ENCODE measurements around the gene TMEM140. TPM values are rescaled to one million over a fixed set of nuclear protein-coding genes. Genes with fewer than 3 reads are reported as not detected.

Gene TMEM140
- total and polyA plus RNA-seq, 9 of the 15 experiments (the other 6 are each of a cell fraction or from before 2014, with no cell fraction given) = 0.03 to 0.82 (median 0.23) TPM

DNA sequence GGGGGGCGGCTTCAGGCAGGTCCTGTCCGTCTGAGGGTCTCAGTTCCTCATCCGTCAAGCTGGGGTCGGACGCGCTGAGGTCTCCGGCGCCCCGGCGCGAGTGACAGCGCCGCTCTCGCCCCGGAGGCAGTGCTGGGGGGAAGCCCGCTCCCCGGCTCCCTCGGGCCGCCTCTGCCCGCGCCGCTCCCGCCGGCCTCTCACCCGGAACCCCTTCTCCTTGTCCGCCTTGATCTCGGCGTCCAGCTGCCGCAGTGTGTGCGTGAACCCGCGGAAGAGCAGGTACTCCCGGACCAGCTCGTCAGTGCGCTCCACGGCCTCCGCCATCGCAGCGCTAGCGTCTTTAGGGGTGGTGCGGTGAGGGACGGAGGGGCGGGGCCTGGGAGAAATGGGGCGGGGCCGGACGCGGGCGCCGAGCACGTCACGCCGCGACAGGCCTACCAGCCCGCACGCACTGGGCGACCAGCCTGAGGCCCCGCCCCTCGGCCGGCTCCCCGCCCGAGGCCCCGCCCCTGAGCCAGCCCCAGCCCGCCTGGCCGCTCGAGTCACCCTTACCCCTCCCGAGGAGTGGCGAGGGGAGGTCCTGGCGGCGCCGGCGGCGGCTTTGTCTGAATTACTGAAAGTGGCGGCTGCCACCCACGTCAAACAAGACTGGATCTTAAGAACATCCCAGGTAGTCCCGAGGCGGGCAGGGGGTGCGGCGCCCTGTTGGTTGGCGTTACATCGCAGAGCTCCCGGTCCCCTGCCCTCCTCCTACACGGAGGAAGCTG is 63.5 kb downstream of the TMEM140 start, which contains the start of gene WDR91 (continued):
- TF ChIP-seq HMG20A (CRISPR knock-in tag; conservative IDR thresholded peaks at IDR 0.05) = no peak
- TF ChIP-seq PKNOX1 (IDR thresholded peaks at IDR 0.05) = peak; percentile 60
- no peak for TF ChIP-seq IFI16 (CRISPR knock-in tag; IDR thresholded peaks at IDR 0.05)
- no peak for TF ChIP-seq HMGXB4 (CRISPR knock-in tag; IDR thresholded peaks at IDR 0.05)
- TF ChIP-seq, protein P1, sequence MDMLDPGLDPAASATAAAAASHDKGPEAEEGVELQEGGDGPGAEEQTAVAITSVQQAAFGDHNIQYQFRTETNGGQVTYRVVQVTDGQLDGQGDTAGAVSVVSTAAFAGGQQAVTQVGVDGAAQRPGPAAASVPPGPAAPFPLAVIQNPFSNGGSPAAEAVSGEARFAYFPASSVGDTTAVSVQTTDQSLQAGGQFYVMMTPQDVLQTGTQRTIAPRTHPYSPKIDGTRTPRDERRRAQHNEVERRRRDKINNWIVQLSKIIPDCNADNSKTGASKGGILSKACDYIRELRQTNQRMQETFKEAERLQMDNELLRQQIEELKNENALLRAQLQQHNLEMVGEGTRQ (CRISPR knock-in tag; IDR thresholded peaks at IDR 0.05) = no peak
- no peak for TF ChIP-seq ZNF79 (CRISPR knock-in tag; IDR thresholded peaks at IDR 0.05; ENCODE audit: low read depth)
- TF ChIP-seq ETS1 (conservative IDR thresholded peaks at IDR 0.05; ENCODE audit: control insufficient read depth, low read depth, low read length) = no peak
- TF ChIP-seq NCOA6 (IDR thresholded peaks at IDR 0.05) = no peak
- no peak for TF ChIP-seq KLF16 (IDR thresholded peaks at IDR 0.05)
- TF ChIP-seq KAT7 (CRISPR knock-in tag; IDR thresholded peaks at IDR 0.05; ENCODE audit: borderline replicate concordance) = peak; percentile 71; the same call in 1 of the 2 replicates
- TF ChIP-seq, protein P2, sequence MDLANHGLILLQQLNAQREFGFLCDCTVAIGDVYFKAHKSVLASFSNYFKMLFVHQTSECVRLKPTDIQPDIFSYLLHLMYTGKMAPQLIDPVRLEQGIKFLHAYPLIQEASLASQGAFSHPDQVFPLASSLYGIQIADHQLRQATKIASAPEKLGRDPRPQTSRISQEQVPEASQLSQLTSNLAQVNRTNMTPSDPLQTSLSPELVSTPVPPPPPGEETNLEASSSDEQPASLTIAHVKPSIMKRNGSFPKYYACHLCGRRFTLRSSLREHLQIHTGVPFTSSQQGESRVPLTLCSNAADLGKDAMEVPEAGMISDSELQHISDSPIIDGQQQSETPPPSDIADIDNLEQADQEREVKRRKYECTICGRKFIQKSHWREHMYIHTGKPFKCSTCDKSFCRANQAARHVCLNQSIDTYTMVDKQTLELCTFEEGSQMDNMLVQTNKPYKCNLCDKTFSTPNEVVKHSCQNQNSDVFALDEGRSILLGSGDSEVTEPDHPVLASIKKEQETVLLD (IDR thresholded peaks at IDR 0.05) = no peak; the same call in 1 of the 2 replicates
- no peak for TF ChIP-seq ZNF561 (CRISPR knock-in tag; conservative IDR thresholded peaks at IDR 0.05)
- TF ChIP-seq ZNF133 (CRISPR knock-in tag; IDR thresholded peaks at IDR 0.05) = no peak
- TF ChIP-seq FOXA3 (CRISPR knock-in tag; conservative IDR thresholded peaks at IDR 0.05 in 1 of 2, IDR thresholded peaks at IDR 0.05 in 1 of 2) = peak in 1 of 2 experiments; percentile 58; a peak in 2 of 4 replicates
- peak; percentile 79; the same call in 1 of the 2 replicates for TF ChIP-seq ZNF583 (CRISPR knock-in tag; IDR thresholded peaks at IDR 0.05)
- no peak for TF ChIP-seq THRAP3 (IDR thresholded peaks at IDR 0.05; ENCODE audit: borderline replicate concordance)
- no peak for TF ChIP-seq BRD9 (IDR thresholded peaks at IDR 0.05; ENCODE audit: low read depth, partially characterized antibody)
- TF ChIP-seq SIN3B (IDR thresholded peaks at IDR 0.05; ENCODE audit: low read depth) = peak; percentile 53; the same call in 1 of the 2 replicates

All from K562 (cell line).